Upper lobe of right lung (tissue), 1 donor: ENCODE results near the gene TFCP2L1. TPM values are rescaled to one million over a fixed set of nuclear protein-coding genes. Genes with fewer than 3 reads are reported as not detected.

Experiments used
- ATAC-seq: fragments of 200-7000 bp; cut with Tn5 transposase; one replicate; pipeline ENCODE4 v1.9.1; 2020; ENCODE audit warnings: mild to moderate bottlenecking, moderate library complexity
- DNase-seq: peaks from one replicate; pipeline ENCODE4 v3.0.0-alpha.2; 2020
- H3K27ac ChIP-seq: fragments of 200-600 bp; one replicate; pipeline ENCODE4 v1.8.0; 2022
- H3K27me3 ChIP-seq: fragments of 200-600 bp; one replicate; pipeline ENCODE4 v1.8.0; 2022; ENCODE audit warnings: mild to moderate bottlenecking
- H3K36me3 ChIP-seq: fragments of 200-600 bp; one replicate; pipeline ENCODE4 v1.8.0; 2022
- H3K4me1 ChIP-seq: fragments of 200-600 bp; one replicate; pipeline ENCODE4 v1.8.0; 2022
- H3K4me3 ChIP-seq: fragments of 200-600 bp; one replicate; pipeline ENCODE4 v1.8.0; 2022; ENCODE audit warnings: mild to moderate bottlenecking
- H3K9me3 ChIP-seq: fragments of 200-600 bp; one replicate; pipeline ENCODE4 v1.8.0; 2022
- intact Hi-C: fragments of 100-400 bp; cut with DNase I; formaldehyde crosslinking; loops from one replicate; pipeline ENCODE4 v1.11.0; 2022
- total RNA-seq: library from RNA; stranded (reverse); fragmentation: NEBNext Ultra II Directional; extraction: Animal tissue kit (Norgen Biotek cat#: 25700); gene quantifications from one replicate; pipeline ENCODE4 v1.2.1, GENCODE V29; 2021
- TF ChIP-seq, protein P1 (sequence below): fragments of 200-600 bp; IDR thresholded peaks from one replicate; pipeline ENCODE4 v1.8.0; 2022; ENCODE audit warnings: antibody characterized with exemption
- donor health status: DM: no; HTN: yes; CAD: no; lungs with severe emphysema.

TFCP2L1 gene
- total RNA-seq, 1 donor from 2014 or later = 22.0 TPM

- Histone ChIP-seq H3K36me3 (no peaks in the 10 kb centered on the region), H3K4me1 (no peaks in the 10 kb centered on the region), H3K9me3 (no peaks in the 10 kb centered on the region), H3K27ac (no peak overlapping the region), H3K27me3 (peaks cover 6% of the 10 kb centered on the region), H3K4me3 (no peak overlapping the region)
- intact Hi-C loops = no loop called here
- ATAC-seq = no peak
- TF ChIP-seq, protein P1, sequence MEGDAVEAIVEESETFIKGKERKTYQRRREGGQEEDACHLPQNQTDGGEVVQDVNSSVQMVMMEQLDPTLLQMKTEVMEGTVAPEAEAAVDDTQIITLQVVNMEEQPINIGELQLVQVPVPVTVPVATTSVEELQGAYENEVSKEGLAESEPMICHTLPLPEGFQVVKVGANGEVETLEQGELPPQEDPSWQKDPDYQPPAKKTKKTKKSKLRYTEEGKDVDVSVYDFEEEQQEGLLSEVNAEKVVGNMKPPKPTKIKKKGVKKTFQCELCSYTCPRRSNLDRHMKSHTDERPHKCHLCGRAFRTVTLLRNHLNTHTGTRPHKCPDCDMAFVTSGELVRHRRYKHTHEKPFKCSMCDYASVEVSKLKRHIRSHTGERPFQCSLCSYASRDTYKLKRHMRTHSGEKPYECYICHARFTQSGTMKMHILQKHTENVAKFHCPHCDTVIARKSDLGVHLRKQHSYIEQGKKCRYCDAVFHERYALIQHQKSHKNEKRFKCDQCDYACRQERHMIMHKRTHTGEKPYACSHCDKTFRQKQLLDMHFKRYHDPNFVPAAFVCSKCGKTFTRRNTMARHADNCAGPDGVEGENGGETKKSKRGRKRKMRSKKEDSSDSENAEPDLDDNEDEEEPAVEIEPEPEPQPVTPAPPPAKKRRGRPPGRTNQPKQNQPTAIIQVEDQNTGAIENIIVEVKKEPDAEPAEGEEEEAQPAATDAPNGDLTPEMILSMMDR = no peak
- DNase-seq = no peak
These were observed 27.5 kb downstream of the TFCP2L1 start for GRCh38 chr2:121257480-121257840.

- no peak overlapping the region for H3K27ac ChIP-seq
These were observed 28.1 kb downstream of the TFCP2L1 start for GRCh38 chr2:121256720-121257479.

DNA sequence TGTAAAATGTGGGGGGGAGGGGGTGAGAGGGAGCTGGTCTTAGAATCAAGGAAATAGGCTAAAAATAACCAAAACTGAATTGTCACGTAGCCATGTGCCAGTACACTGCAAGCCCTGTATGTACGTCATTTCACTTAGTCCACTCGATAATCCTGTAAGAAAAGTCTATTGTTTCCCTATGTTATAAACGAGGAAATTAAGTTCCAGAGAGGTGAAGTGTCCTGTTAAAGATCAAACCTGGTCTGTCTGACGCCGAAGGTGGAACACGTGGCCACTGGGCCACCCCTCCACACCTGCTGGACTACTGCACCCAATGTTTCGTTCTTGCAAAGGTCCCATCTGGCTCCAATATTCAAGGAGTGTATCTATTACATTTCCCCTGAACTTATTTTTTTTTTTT lies 29.6 kb downstream of the TFCP2L1 start:
- Histone ChIP-seq H3K27me3 (peaks cover 6% of the 10 kb centered on the region), H3K4me3 (no peak overlapping the region), H3K9me3 (no peaks in the 10 kb centered on the region), H3K36me3 (no peaks in the 10 kb centered on the region), H3K27ac (peak overlapping the region; percentile 47), H3K4me1 (no peaks in the 10 kb centered on the region)
- ATAC-seq (peak; percentile 66), DNase-seq (no peak)
- intact Hi-C loops = no loop called here
- TF ChIP-seq, protein P1 = no peak

More at GRCh38 chr2:121256720-121257479, 28.1 kb downstream of the TFCP2L1 start:
- no peaks in the 10 kb centered on the region for H3K9me3 ChIP-seq
- intact Hi-C loops = no loop called here
- TF ChIP-seq, protein P1 = no peak
- H3K4me3 ChIP-seq = no peak overlapping the region
- no peaks in the 10 kb centered on the region for H3K36me3 ChIP-seq
- peaks cover 6% of the 10 kb centered on the region for H3K27me3 ChIP-seq
- H3K4me1 ChIP-seq = no peaks in the 10 kb centered on the region
- no peak for ATAC-seq
- no peak for DNase-seq

- TF ChIP-seq, protein P1 = no peak
- H3K36me3 ChIP-seq = no peaks in the 10 kb centered on the region
- H3K9me3 ChIP-seq = no peaks in the 10 kb centered on the region
- DNase-seq (peak; percentile 78), ATAC-seq (peak; percentile 89)
- H3K27ac ChIP-seq = peak overlapping the region; percentile 47
- H3K4me1 ChIP-seq = no peaks in the 10 kb centered on the region
- no peak overlapping the region for H3K4me3 ChIP-seq
- H3K27me3 ChIP-seq = peaks cover 6% of the 10 kb centered on the region
- intact Hi-C loops = no loop called here
These were observed 30.3 kb downstream of the TFCP2L1 start for GRCh38 chr2:121254748-121255147.

DNA sequence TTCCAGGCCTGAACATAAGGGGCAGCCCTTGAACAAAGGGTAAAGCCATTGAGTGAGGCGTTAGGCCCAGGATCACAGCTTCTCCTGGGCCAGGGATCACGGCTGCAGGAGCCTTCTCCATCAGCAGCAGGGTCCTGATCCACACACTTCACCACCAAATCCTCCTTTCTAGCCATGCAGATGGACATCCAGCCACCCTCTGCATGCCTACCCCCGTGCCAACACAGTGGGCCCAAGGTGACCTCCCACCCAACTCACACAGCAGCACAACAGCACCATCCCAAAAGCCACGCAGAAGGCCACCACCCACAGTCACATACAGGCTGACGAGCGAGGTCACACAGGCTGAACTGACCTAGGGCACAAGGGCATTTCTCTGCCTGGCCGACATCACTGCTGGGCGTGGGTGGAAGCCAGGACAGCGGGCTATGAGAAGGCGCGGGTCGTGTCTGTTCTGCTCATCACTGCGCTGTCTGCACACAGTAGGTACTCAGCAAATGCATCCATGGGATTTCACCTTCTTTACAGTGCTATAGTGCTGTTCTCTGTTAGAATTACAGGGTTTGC lies 31.2 kb downstream of the TFCP2L1 start:
- Histone ChIP-seq H3K36me3 (no peaks in the 10 kb centered on the region), H3K4me1 (no peaks in the 10 kb centered on the region), H3K9me3 (no peaks in the 10 kb centered on the region), H3K4me3 (no peak overlapping the region), H3K27ac (no peak overlapping the region), H3K27me3 (peaks cover 6% of the 10 kb centered on the region)
- DNase-seq (no peak), ATAC-seq (no peak)
- intact Hi-C loops = no loop called here
- TF ChIP-seq, protein P1 = no peak
